HG02610 (cell line): Measurements from ENCODE around the gene RFFL.
"Not testable (repeated sequence)": the region's sequence is repeated elsewhere in the genome, so short reads cannot be mapped to it uniquely, and the experiment has no call there.

Experiments used
- ATAC-seq: cut with Tn5 transposase; IDR thresholded peaks from one replicate; pipeline ENCODE4 v1.9.1; 2021; ENCODE audit warnings: mild to moderate bottlenecking, moderate library complexity; ENCODE audit not compliant: unreplicated experiment

Gene RFFL

GRCh38 chr17:35050170-35050569, 13.3 kb downstream of the RFFL start:
- no peak for ATAC-seq

- ATAC-seq, result no peak
These were observed 14.7 kb downstream of the RFFL start for GRCh38 chr17:35048685-35049379.

- ATAC-seq, result peak; percentile 58
These were observed 16.7 kb downstream of the RFFL start for GRCh38 chr17:35046740-35047283.

GRCh38 chr17:35046245-35046644, 17.3 kb downstream of the RFFL start:
- no peak for ATAC-seq

GRCh38 chr17:35045458-35045979, 18.0 kb downstream of the RFFL start:
- ATAC-seq, result not testable (repeated sequence)

- no peak for ATAC-seq
These were observed 19.3 kb downstream of the RFFL start for GRCh38 chr17:35044181-35044580.

- no peak for ATAC-seq
These were observed 22.1 kb downstream of the RFFL start for GRCh38 chr17:35041390-35041789.

GRCh38 chr17:35038453-35038852, 25.1 kb downstream of the RFFL start:
- ATAC-seq, result no peak

GRCh38 chr17:35030780-35031179, 32.7 kb downstream of the RFFL start:
- ATAC-seq, result no peak

GRCh38 chr17:35028531-35029262, 34.8 kb downstream of the RFFL start:
- no peak for ATAC-seq

GRCh38 chr17:35028097-35028496, 35.4 kb downstream of the RFFL start:
- not testable (repeated sequence) for ATAC-seq

- no peak for ATAC-seq
These were observed 38.0 kb downstream of the RFFL start for GRCh38 chr17:35025541-35025940.

GRCh38 chr17:35023538-35023937, 40.0 kb downstream of the RFFL start:
- no peak for ATAC-seq

GRCh38 chr17:35022536-35023063, 40.9 kb downstream of the RFFL start:
- peak; percentile 84 for ATAC-seq

GRCh38 chr17:35021520-35022380, 41.8 kb downstream of the RFFL start:
- no peak for ATAC-seq

- ATAC-seq, result no peak
These were observed 43.9 kb downstream of the RFFL start for GRCh38 chr17:35019386-35020179.

- ATAC-seq, result no peak
These were observed 44.7 kb downstream of the RFFL start for GRCh38 chr17:35018814-35019213.

- no peak for ATAC-seq
These were observed 46.5 kb downstream of the RFFL start for GRCh38 chr17:35017021-35017420.

- ATAC-seq, result no peak
These were observed 47.1 kb downstream of the RFFL start for GRCh38 chr17:35016369-35016768.

GRCh38 chr17:35011671-35012216, 51.8 kb downstream of the RFFL start:
- no peak for ATAC-seq
